CD4-positive, alpha-beta memory T cell (primary cell): ENCODE data around the gene COG2. TPM values are rescaled to one million over a fixed set of nuclear protein-coding genes. Genes with fewer than 3 reads are reported as not detected.

Source experiments
- CTCF ChIA-PET: fragments of 350-600 bp; sonication (Branson Sonifier 250); formaldehyde crosslinking; loops from one replicate; lab custom pipeline; 2021; ENCODE audit warnings: inconsistent platforms; ENCODE audit not compliant: partially characterized antibody; lab: Charles Lee
- POLR2A ChIA-PET: fragments of 350-600 bp; sonication (Branson Sonifier 250); formaldehyde crosslinking; loops from one replicate; lab custom pipeline; 2021; ENCODE audit not compliant: partially characterized antibody; lab: Charles Lee
- DNase-seq, 5 donors: peaks; one replicate each; pipeline versions ENCODE4 v3.0.0 to v3.0.0-alpha.2; 2020 to 2022; ENCODE audit warnings: mixed read lengths in 1 of 5
- H3K27ac ChIP-seq: one replicate; pipeline ENCODE4 v1.7.0; 2013; ENCODE audit warnings: low read depth, low read length
- H3K27me3 ChIP-seq: 2 replicates; pipeline ENCODE4 v1.7.0; 2013; ENCODE audit warnings: mild to moderate bottlenecking, low read length, moderate library complexity; ENCODE audit not compliant: insufficient read depth
- H3K36me3 ChIP-seq: 2 replicates; pipeline ENCODE4 v1.7.0; 2013; ENCODE audit warnings: mild to moderate bottlenecking, low read length, moderate library complexity; ENCODE audit not compliant: insufficient read depth
- H3K4me1 ChIP-seq: 2 replicates; pipeline ENCODE4 v1.7.0; 2013; ENCODE audit warnings: mild to moderate bottlenecking, low read length, moderate library complexity; ENCODE audit not compliant: insufficient read depth
- H3K4me3 ChIP-seq, 2 donors: one replicate each; pipeline ENCODE4 v1.7.0; 2013; ENCODE audit warnings: low read length in 2 of 2, mild to moderate bottlenecking in 1 of 2
- H3K9me3 ChIP-seq, 2 donors: one replicate each; pipeline ENCODE4 v1.7.0; 2013; ENCODE audit warnings: low read length in 2 of 2, control low read depth in 1 of 2; ENCODE audit not compliant: control insufficient read depth in 1 of 2
- H3K27ac Mint-ChIP-seq, 7 donors: one replicate each; pipeline ENCODE4 v1.8.0; 2020 to 2021; ENCODE audit warnings: mixed read lengths in 7 of 7, mild to moderate bottlenecking in 6 of 7, inconsistent platforms in 3 of 7, moderate library complexity in 3 of 7
- H3K27me3 Mint-ChIP-seq, 2 donors: one replicate each; pipeline ENCODE4 v1.8.0; 2020 to 2021; ENCODE audit warnings: mixed read lengths in 2 of 2
- H3K36me3 Mint-ChIP-seq, 2 donors: one replicate each; pipeline ENCODE4 v1.8.0; 2020 to 2021; ENCODE audit warnings: mixed read lengths in 2 of 2, inconsistent platforms in 1 of 2, mild to moderate bottlenecking in 1 of 2
- H3K4me1 Mint-ChIP-seq, 4 donors: one replicate each; pipeline ENCODE4 v1.8.0; 2020 to 2021; ENCODE audit warnings: mixed read lengths in 4 of 4, mild to moderate bottlenecking in 1 of 4
- H3K4me3 Mint-ChIP-seq, 8 donors: one replicate each; pipeline ENCODE4 v1.8.0; 2020 to 2021; ENCODE audit warnings: mixed read lengths in 8 of 8, mild to moderate bottlenecking in 7 of 8, moderate library complexity in 6 of 8, inconsistent platforms in 3 of 8
- H3K9me3 Mint-ChIP-seq, 8 donors: one replicate each; pipeline ENCODE4 v1.8.0; 2020 to 2021; ENCODE audit warnings: mixed read lengths in 8 of 8, mild to moderate bottlenecking in 5 of 8, inconsistent platforms in 3 of 8, moderate library complexity in 1 of 8
- intact Hi-C: fragments of 100-400 bp; cut with micrococcal nuclease; formaldehyde crosslinking; loops from one replicate; pipeline ENCODE4 v1.15.1; 2023
- polyA plus RNA-seq, 2 donors: library from polyadenylated mRNA; unstranded; fragments of 300-500 nt; fragmentation: Illumina TruSeq; gene quantifications; one replicate each; pipeline ENCODE4 v1.2.3, GENCODE V29; 2021
- total RNA-seq, 2 experiments: library from RNA; stranded (reverse); gene quantifications; one replicate each; pipeline ENCODE4 v1.2.3, GENCODE V29; 2021

COG2 gene
- total and polyA plus RNA-seq, 4 experiments from 2014 or later, result 28.8 to 44.6 (median 36.1) TPM

GRCh38 chr1:230627767-230628166 lies 14.5 kb upstream of the COG2 start:
- Mint-ChIP-seq H3K9me3 (no peaks in the 10 kb centered on the region), H3K27ac (no peak overlapping the region), H3K36me3 (no peaks in the 10 kb centered on the region), H3K4me1 (no peaks in the 10 kb centered on the region), H3K27me3 (peaks cover 6 to 14% of the 10 kb centered on the region in 2 donors), H3K4me3 (no peak overlapping the region)
- no peaks in the 10 kb centered on the region for H3K36me3 ChIP-seq
- no peaks in the 10 kb centered on the region for H3K4me1 ChIP-seq
- no peak for DNase-seq
- CTCF ChIA-PET, result no interaction called here
- no peaks in the 10 kb centered on the region for H3K27me3 ChIP-seq
- POLR2A ChIA-PET, result no interaction called here
- H3K27ac ChIP-seq, result no peak overlapping the region
- intact Hi-C loops, result no loop called here
- no peak overlapping the region for H3K4me3 ChIP-seq
- no peaks in the 10 kb centered on the region for H3K9me3 ChIP-seq

- H3K9me3 ChIP-seq, result no peaks in the 10 kb centered on the region
- no peaks in the 10 kb centered on the region for H3K4me1 ChIP-seq
- intact Hi-C loops, result no loop called here
- Mint-ChIP-seq H3K9me3 (no peaks in the 10 kb centered on the region), H3K27ac (no peak overlapping the region), H3K27me3 (peaks cover 4 to 12% of the 10 kb centered on the region in 2 donors), H3K4me1 (no peaks in the 10 kb centered on the region), H3K4me3 (no peak overlapping the region), H3K36me3 (no peaks in the 10 kb centered on the region)
- DNase-seq, result no peak
- CTCF ChIA-PET, result no interaction called here
- POLR2A ChIA-PET, result no interaction called here
- H3K27me3 ChIP-seq, result no peaks in the 10 kb centered on the region
- H3K27ac ChIP-seq, result no peak overlapping the region
- no peaks in the 10 kb centered on the region for H3K36me3 ChIP-seq
- H3K4me3 ChIP-seq, result no peak overlapping the region
Measured at GRCh38 chr1:230629511-230629910, 12.8 kb upstream of the COG2 start.

- Mint-ChIP-seq H3K27me3 (peaks cover 4 to 10% of the 10 kb centered on the region in 2 donors), H3K9me3 (no peaks in the 10 kb centered on the region)
- POLR2A ChIA-PET, result no interaction called here
Measured at GRCh38 chr1:230631477-230631876, 10.8 kb upstream of the COG2 start.

GRCh38 chr1:230632273-230632873 lies 9.9 kb upstream of the COG2 start:
- CTCF ChIA-PET, result no interaction called here
- DNase-seq, result no peak

More at GRCh38 chr1:230631477-230631876, 10.8 kb upstream of the COG2 start:
- DNase-seq, result no peak
- CTCF ChIA-PET, result no interaction called here
- Histone ChIP-seq H3K4me3 (no peak overlapping the region), H3K4me1 (no peaks in the 10 kb centered on the region), H3K27ac (no peak overlapping the region), H3K27me3 (no peaks in the 10 kb centered on the region), H3K36me3 (no peaks in the 10 kb centered on the region), H3K9me3 (no peaks in the 10 kb centered on the region)
- Mint-ChIP-seq H3K4me3 (no peak overlapping the region), H3K36me3 (no peaks in the 10 kb centered on the region), H3K4me1 (peaks cover 0 to 2% (median under 1%) of the 10 kb centered on the region in 4 donors), H3K27ac (no peak overlapping the region)
- intact Hi-C loops, result no loop called here

GRCh38 chr1:230633469-230633868 lies 8.8 kb upstream of the COG2 start:
- Histone ChIP-seq H3K4me3 (no peak overlapping the region), H3K27ac (no peak overlapping the region), H3K27me3 (no peaks in the 10 kb centered on the region), H3K4me1 (no peaks in the 10 kb centered on the region), H3K36me3 (no peaks in the 10 kb centered on the region), H3K9me3 (no peaks in the 10 kb centered on the region)
- Mint-ChIP-seq H3K36me3 (no peaks in the 10 kb centered on the region), H3K27me3 (peaks cover 10 to 21% of the 10 kb centered on the region in 2 donors), H3K4me1 (peaks cover 0 to 3% (median under 1%) of the 10 kb centered on the region in 4 donors), H3K4me3 (no peak overlapping the region), H3K27ac (no peak overlapping the region), H3K9me3 (no peaks in the 10 kb centered on the region)
- intact Hi-C loops, result no loop called here
- DNase-seq, result no peak
- CTCF ChIA-PET, result interaction anchor here (0.8 kb wide), 1 partner anchor 9 kb away, joined by 3 read pairs; no protein-coding TSS in a partner anchor
- POLR2A ChIA-PET, result no interaction called here

More at GRCh38 chr1:230632273-230632873, 9.9 kb upstream of the COG2 start:
- Mint-ChIP-seq H3K36me3 (no peaks in the 10 kb centered on the region), H3K4me1 (peaks cover 0 to 3% (median under 1%) of the 10 kb centered on the region in 4 donors), H3K27ac (no peak overlapping the region), H3K27me3 (peaks cover 12 to 13% of the 10 kb centered on the region in 2 donors), H3K4me3 (no peak overlapping the region), H3K9me3 (no peaks in the 10 kb centered on the region)
- Histone ChIP-seq H3K27ac (no peak overlapping the region), H3K27me3 (no peaks in the 10 kb centered on the region), H3K9me3 (no peaks in the 10 kb centered on the region), H3K36me3 (no peaks in the 10 kb centered on the region), H3K4me1 (no peaks in the 10 kb centered on the region), H3K4me3 (no peak overlapping the region)
- intact Hi-C loops, result no loop called here
- POLR2A ChIA-PET, result no interaction called here

- Mint-ChIP-seq H3K27ac (no peak overlapping the region), H3K9me3 (no peaks in the 10 kb centered on the region), H3K4me1 (peaks cover 0 to 3% (median under 1%) of the 10 kb centered on the region in 4 donors), H3K4me3 (no peak overlapping the region), H3K27me3 (peaks cover 10 to 28% of the 10 kb centered on the region in 2 donors), H3K36me3 (no peaks in the 10 kb centered on the region)
- Histone ChIP-seq H3K9me3 (no peaks in the 10 kb centered on the region), H3K36me3 (no peaks in the 10 kb centered on the region), H3K27ac (no peak overlapping the region), H3K4me3 (no peak overlapping the region), H3K4me1 (no peaks in the 10 kb centered on the region), H3K27me3 (no peaks in the 10 kb centered on the region)
- ChIA-PET POLR2A (no interaction called here), CTCF (no interaction called here)
- intact Hi-C loops, result no loop called here
- DNase-seq, result no peak
Measured at GRCh38 chr1:230634384-230634783, 7.9 kb upstream of the COG2 start.

GRCh38 chr1:230636575-230637148 lies 5.6 kb upstream of the COG2 start:
- Mint-ChIP-seq H3K27ac (no peak overlapping the region), H3K4me1 (peaks cover under 1 to 6% (median 4%) of the 10 kb centered on the region in 4 donors), H3K27me3 (peaks cover 13 to 30% of the 10 kb centered on the region in 2 donors), H3K36me3 (no peaks in the 10 kb centered on the region), H3K4me3 (no peak overlapping the region), H3K9me3 (no peaks in the 10 kb centered on the region)
- no peak overlapping the region for H3K27ac ChIP-seq
- CTCF ChIA-PET, result no interaction called here
- H3K27me3 ChIP-seq, result no peaks in the 10 kb centered on the region
- POLR2A ChIA-PET, result no interaction called here
- H3K36me3 ChIP-seq, result no peaks in the 10 kb centered on the region
- intact Hi-C loops, result no loop called here
- peaks cover 4% of the 10 kb centered on the region for H3K4me1 ChIP-seq
- H3K9me3 ChIP-seq, result no peaks in the 10 kb centered on the region
- no peak for DNase-seq
- no peak overlapping the region for H3K4me3 ChIP-seq
